GM12801 (cell line): Measurements from ENCODE around the gene SENP3.

Experiments used
- CTCF ChIP-seq: IDR thresholded peaks from one replicate; pipeline ENCODE4 v1.5.1; 2011; ENCODE audit warnings: control low read depth; ENCODE audit not compliant: insufficient read length; ENCODE audit errors: extremely low read depth

SENP3 gene

GRCh38 chr17:7561589-7562207 is at the start of gene SENP3:
Gene SENP3, plus strand, starts transcription at chr17:7561919. Its CDS starts 1,158 bp downstream, at chr17:7563077.
- no peak for TF ChIP-seq CTCF

- TF ChIP-seq CTCF: no peak
These were observed 49.6 kb upstream of the SENP3 start for GRCh38 chr17:7512105-7512504.

GRCh38 chr17:7512824-7513540 is 48.7 kb upstream of the SENP3 start:
- no peak for TF ChIP-seq CTCF

GRCh38 chr17:7513850-7514419 is 47.8 kb upstream of the SENP3 start:
- TF ChIP-seq CTCF: no peak

- TF ChIP-seq CTCF: no peak
These were observed 45.7 kb upstream of the SENP3 start for GRCh38 chr17:7515911-7516610.

GRCh38 chr17:7523033-7523432 is 38.7 kb upstream of the SENP3 start:
- no peak for TF ChIP-seq CTCF

- TF ChIP-seq CTCF: no peak
These were observed 32.9 kb upstream of the SENP3 start for GRCh38 chr17:7528842-7529241.
